ENCODE results near the gene ZNF175. TPM values are rescaled to one million over a fixed set of nuclear protein-coding genes. Genes with fewer than 3 reads are reported as not detected.

ZNF175 gene
- total RNA-seq, 2 experiments from 2014 or later, result 8.4 to 9.7 TPM

Other genes with a start within 250 kb of the ZNF175 start
- 1 to 10 TPM; 1.8 to 2.0 TPM for gene VSIG10L, start 229.1 kb upstream of the ZNF175 start, total RNA-seq
- gene ETFB, start 204.9 kb upstream of the ZNF175 start, total RNA-seq, result 100 to 1,000 TPM; 137 to 141 TPM
- 1 to 10 TPM; 8.5 to 10.0 TPM for gene CLDND2, start 202.3 kb upstream of the ZNF175 start, total RNA-seq
- 100 to 1,000 TPM; 401 to 410 TPM for gene NKG7, start 198.6 kb upstream of the ZNF175 start, total RNA-seq
- not detected for gene LIM2, start 183.3 kb upstream of the ZNF175 start, total RNA-seq
- not detected for gene C19orf84, start 180.7 kb upstream of the ZNF175 start, total RNA-seq
- gene SIGLEC10, start 153.6 kb upstream of the ZNF175 start, total RNA-seq, result under 1 TPM; 0.83 to 0.92 TPM
- not detected for gene SIGLEC8, start 112.8 kb upstream of the ZNF175 start, total RNA-seq
- not detected for gene CEACAM18, start 92.7 kb upstream of the ZNF175 start, total RNA-seq
- gene SIGLEC12, start 69.5 kb upstream of the ZNF175 start, total RNA-seq, result under 1 TPM; 0.34 to 0.53 TPM
- under 1 TPM in 1 of 2 experiments, not detected in 1; 0.29 TPM for gene SIGLEC6, start 39.6 kb upstream of the ZNF175 start, total RNA-seq
- not detected for gene SIGLEC5, start 59.1 kb downstream of the ZNF175 start, total RNA-seq
- gene SIGLEC14, start 75.5 kb downstream of the ZNF175 start, total RNA-seq, result not detected
- 1 to 10 TPM; 1.2 to 2.2 TPM for gene SPACA6, start 122.0 kb downstream of the ZNF175 start, total RNA-seq
- not detected for gene HAS1, start 152.7 kb downstream of the ZNF175 start, total RNA-seq
- gene FPR1, start 180.6 kb downstream of the ZNF175 start, total RNA-seq, result not detected
- gene FPR2, start 189.9 kb downstream of the ZNF175 start, total RNA-seq, result not detected
- gene FPR3, start 223.9 kb downstream of the ZNF175 start, total RNA-seq, result not detected

Data from activated CD8-positive, alpha-beta T cell treated with anti-CD3 and anti-CD28 coated beads, Interleukin-2, amount 10 ng/mL, durations not matched to agents 7 days and 5 days (primary cell).